Inflammatory macrophage treated with lipopolysaccharide for 4 hours (primary cell): ENCODE results near the gene CX3CR1.

Source experiments
- DNase-seq: peaks from one replicate; pipeline ENCODE4 v3.0.0-alpha.2; 2020

Gene CX3CR1

DNA sequence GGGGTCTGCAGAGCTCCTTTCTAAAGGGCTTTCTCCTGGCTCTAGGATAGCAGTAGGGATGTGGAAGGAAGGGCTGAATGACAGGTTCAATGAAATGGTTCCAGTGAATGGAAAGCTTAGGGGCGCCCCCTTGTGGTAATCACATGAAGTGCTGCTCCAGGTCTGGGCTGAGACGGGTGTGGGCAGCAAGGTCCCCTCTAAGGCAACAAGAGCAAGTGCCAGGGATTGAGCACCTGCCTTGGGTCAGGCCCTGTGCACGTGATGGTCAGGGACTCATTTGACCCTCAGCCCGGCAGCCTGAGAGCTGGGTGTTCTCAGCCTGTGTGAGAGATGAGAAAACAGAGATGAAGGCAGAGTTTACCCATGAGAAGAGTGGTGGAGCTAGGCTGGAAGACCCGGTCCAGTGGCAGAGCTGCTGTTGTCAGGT, 12.1 kb upstream of the CX3CR1 start:
- DNase-seq, result peak; percentile 59

GRCh38 chr3:39290255-39290654, 10.4 kb upstream of the CX3CR1 start:
- DNase-seq, result peak; percentile 58

DNA sequence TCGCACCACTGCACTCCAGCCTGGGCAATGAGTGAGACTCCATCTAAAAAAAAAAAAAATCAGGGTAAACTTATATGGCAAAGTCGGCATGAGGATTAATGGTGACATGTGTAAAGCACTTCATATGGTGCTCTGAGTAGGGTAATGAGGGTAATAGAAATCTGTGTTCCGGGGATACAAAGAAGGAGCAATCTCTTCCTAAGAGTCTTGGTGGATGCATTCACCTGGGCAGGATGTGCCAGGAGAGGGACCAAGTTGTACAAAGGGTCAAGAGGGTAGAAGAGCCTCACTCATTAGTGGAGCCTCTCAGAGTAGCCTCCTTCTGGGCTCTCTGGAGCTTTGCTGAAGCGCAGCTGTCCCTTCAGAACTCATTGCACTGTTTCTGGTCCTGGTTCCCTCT, 9.3 kb upstream of the CX3CR1 start:
- no peak for DNase-seq

DNA sequence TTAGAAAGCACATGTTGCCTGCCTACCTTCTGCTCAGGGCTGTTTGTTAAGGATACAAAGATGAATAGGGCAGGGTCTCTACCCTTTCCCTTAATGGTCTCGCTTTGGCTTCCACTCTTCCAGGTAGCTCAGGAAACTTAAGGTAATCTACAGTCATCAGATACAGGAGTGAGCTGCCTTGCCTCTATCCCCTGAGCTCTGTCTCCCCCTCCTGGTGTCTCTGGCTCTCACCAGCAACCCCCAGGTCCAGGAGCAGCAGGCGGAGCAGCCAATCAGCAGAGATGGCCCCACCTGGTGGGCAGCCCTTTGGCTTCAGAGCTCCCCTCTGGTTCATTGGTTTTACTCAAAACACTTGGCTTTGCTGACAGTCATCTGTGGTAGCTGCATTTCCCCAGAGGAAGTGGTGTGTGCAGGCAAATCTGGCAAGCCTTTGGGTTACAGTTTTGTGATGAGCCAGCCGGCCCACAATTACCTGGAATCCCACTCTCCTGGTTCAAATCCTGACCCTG, 8.5 kb upstream of the CX3CR1 start:
- DNase-seq, result peak; percentile 76

DNA sequence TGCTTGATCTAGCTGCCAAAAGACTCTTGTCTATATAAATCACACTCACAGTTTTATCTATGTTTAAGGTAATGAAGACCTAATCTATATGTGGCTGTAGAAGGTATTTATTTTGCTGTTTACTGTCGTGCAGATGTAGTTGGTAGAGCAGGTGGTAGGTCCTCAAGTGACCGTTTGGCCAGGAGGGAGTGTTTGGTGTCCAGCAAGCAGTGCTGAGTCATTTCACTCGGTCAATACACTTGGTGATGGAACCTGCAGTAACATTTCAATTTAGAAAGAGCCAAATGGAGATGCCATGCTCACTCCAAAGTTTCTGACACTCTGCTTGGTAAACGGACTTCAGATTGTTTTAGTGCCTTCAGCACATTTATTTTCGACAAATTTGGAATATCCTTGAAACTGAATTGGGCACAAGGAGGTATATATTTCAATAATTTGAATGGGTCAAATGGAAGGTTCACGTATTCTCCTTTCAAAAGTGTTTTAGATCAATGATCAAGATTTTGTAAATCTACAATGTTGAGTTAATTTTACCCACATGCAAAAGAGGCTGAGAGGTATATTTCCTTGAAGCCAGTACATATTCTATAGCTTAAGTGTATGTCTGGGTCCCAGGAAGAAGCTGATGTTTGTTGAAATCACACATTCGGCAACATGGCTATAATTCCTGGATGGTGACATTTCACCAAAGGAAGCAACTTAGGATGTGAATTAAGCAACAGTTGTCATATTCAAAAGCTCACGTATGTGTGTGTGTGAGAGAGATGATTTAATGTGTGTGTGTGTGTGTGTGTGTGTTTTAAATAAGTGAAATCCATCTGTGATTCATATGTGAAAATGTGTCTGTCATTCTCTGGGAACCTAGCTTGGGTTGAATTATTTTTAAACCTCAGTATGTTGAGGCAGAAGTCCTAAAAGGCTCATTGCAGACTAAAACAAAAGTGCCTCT, 7.7 kb upstream of the CX3CR1 start:
- peak; percentile 20 for DNase-seq

- no peak for DNase-seq
Observed at GRCh38 chr3:39286771-39287170, 6.9 kb upstream of the CX3CR1 start.

DNA sequence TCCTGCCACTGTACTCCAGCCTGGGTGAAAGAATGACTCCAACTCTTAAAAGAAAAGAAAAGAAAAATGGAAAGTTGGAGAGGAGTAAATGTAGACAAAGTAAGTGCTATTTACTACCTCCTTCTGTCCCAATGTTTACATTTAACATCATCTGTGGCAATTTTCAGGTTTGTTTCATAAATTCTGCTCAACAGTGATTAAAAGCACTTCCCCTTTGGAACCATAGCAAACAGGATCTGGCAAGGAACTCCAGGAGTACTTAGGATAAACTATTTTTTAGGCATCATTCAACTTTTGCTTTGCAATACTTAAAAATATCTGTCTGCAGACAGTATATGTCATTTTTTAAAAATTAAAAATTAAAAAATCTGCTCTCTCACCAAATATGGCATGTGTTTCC, 5.5 kb upstream of the CX3CR1 start:
- peak; percentile 32 for DNase-seq

DNA sequence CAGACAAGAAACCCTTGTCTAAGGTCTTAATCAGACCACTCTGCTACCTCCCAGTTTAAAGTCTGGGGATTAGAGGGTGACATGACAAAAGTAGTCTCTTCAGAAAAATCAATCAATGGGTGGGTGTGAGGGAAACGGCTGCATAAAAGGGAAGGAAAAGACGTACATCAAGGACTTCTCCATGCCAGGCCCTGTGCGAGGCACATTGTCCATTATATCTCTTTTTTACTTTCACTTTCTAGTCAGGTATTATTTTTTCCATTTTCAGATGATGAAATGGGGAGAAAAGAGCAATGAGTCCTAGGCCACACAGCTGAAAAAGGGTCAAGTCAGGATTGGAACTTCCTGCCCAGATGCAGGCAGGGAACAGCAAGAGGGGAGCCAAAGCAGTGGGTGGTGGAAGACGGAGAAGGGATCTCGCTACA, 4.6 kb upstream of the CX3CR1 start:
- peak; percentile 63 for DNase-seq

DNA sequence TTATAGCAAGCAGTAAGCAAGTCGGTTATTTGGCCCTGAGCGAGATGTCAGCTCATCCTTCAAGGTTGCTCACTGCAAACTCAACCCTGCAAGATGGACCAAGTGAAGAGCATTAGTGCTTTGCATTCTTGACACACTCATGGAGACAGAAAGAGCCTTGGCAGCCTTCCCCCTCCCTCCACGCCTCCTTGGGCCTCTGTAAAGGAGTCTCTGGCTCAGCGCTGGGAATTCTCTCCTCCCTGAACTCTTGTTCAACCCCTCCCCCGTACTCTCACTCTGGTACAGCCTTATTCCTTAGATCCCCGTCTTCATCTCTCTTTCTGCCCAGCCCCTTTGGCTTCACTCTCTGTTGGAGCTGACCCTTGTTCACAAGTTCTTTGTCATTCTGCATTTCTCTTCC, 2.2 kb upstream of the CX3CR1 start:
- no peak for DNase-seq

DNA sequence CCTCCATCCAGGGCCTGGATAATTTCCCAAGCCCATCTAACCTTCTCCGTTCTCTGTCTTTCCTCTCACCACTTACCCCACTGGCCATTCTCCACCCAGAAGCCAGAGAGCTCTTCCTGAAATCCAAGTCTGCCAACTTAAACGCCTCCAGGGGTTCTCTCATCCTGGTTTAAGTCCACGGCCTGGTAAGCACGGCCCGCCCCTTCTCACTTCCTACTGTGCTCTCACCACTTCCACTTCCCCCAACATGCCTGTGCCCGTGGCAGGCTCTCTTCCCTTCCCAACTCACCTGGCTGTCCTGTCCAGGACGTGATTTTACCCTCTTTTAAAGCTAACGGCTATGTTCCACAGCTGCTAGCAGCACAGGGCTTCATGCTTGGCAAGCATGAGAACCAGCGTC, 1.7 kb upstream of the CX3CR1 start:
- DNase-seq, result peak; percentile 19

DNA sequence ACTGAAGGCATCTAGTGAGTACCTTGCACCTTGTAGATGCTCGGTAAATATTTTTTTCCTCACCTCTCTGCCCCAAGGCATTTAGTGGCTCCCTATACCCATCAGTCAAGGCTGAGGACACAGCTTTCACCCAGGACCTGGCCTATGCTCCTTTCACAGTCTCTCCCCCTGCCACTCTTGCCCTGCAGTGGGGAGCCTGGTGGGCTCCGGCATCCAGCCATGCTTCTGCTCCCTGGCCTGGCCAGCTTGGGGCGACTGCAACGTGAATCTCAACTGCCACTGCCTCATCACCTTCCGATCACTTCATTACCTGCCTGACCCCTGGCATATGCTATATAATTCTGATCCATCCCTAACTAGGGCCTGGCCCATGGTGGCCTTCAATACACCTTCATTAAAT, 735 bp upstream of the CX3CR1 start:
- DNase-seq, result no peak

- DNase-seq, result no peak
Observed at GRCh38 chr3:39278616-39278935, 1.3 kb downstream of the CX3CR1 start.

DNA sequence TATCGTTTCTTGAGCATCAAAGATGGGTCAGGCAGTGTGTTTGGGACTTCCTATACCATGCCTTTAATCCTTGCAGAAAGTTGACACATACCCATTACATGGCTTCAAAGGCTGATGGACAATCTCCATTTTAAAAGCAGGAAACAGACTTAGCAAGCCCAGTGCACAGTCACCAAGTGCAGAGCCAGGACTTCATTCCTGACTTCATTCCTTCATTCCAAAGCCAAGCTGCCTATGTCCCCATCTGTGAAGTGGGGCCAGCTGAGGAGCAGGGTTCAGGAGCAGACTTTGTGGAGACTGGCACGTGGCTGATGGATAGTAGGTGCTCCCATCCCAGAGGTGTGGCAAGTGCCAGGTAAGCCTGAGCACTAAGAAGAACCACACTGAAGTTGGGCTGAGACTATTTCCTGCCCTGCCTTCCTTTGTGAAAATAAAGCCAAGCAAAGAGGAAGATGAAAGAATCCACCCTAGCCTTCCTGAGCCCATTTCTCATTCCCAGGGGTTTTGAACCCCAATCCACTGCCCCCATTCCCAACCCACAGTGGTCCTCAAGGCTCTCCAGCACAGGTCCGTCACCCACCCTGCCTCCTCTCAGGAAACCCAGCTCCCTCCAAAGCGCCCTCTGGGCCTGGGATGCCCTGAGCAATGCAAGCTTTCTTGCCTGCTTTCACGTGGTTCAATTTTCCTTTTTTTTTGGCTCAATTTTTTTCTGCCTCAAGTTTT, 1.8 kb downstream of the CX3CR1 start:
- no peak for DNase-seq

DNA sequence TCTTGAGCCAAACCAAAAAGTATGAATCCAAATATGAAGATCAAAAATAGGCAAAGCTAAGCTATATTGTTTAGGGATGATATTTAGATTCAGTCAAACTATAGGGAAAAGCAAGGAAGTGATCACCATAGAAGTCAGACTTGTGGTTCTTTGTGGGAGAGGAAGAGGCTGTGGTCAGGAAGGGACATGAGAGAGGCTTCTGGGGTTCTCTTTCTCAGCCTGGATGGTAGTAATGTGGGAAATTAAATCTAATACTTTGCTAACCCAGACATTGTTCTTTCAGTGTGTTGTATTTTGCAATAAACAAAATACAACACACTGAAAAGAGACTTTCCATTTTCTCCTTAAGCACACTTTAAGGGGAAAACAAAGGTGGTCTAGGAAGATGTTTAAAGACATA, 3.1 kb downstream of the CX3CR1 start:
- peak; percentile 42 for DNase-seq

DNA sequence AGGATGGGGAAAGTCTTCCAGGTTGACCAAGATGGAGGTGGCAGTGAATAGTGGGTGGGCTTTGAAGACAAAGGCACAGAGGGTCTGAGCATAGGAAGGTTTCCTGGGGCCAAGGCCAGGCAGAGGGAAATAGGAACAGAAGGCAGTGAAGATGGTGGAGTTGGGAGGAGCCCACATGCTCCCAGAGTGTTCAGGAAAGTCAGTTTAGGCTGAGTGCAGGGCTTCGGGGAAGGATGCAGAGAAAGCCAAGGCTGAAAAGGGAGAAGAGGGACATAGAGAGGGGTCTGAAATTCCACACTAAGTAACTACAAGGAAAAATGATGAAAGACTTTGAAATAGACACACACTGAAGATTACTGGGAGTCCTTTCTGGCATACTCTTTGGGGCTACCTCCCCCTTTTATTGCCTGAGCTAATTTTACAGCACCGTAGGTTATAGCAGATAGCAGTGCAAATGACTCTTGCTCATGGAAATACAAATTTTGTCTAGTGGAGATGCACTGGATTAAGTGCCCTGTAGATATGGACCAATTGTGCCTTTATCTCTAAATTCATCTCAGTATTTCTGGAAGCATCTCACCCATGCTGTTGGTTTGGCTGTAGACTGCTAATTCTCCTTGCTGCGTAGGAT, 3.8 kb downstream of the CX3CR1 start:
- DNase-seq, result no peak

DNA sequence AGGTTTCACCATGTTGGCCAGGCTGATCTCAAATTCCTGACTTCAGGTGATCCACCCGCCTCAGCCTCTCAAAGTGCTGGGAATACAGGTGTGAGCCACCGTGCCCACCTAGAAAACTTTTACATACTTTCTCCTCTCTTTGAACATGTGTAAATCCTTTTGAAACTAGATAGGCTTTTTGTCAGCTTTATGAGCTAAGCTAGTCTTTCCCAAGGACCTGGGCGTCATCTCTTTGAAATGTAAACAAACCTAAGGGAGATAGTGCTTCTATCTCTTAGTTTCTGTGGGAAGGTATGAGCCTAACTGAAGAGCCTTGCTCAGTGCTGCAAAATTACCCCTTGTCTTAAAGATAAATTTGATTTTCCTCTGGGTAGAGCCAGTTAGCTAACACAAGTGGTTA, 4.8 kb downstream of the CX3CR1 start:
- no peak for DNase-seq

GRCh38 chr3:39273119-39273518, 6.7 kb downstream of the CX3CR1 start:
- DNase-seq, result no peak

GRCh38 chr3:39272191-39272590, 7.6 kb downstream of the CX3CR1 start:
- peak; percentile 85 for DNase-seq

GRCh38 chr3:39271363-39271914, 8.4 kb downstream of the CX3CR1 start:
- DNase-seq, result no peak

DNA sequence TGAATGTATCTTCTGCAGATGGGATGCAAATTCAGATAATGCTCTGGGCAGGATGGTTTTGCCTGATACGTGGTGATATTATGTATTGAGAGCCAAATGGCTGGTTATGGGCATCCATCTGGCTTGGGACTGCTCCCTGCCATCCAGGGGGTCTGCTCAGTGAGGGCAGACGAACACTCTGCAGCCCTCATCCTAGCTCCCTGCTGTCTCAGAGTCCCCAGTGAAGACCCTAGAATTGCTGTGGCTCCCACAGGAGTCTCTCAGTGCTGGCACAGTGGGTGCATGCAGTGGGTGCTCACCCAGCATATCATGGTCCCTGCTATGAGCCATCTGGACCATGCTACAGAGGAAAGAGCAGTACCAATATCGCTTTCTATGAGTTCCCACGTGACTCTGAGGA, 10.3 kb downstream of the CX3CR1 start:
- DNase-seq, result no peak

GRCh38 chr3:39268549-39268900, 11.3 kb downstream of the CX3CR1 start:
- no peak for DNase-seq

DNA sequence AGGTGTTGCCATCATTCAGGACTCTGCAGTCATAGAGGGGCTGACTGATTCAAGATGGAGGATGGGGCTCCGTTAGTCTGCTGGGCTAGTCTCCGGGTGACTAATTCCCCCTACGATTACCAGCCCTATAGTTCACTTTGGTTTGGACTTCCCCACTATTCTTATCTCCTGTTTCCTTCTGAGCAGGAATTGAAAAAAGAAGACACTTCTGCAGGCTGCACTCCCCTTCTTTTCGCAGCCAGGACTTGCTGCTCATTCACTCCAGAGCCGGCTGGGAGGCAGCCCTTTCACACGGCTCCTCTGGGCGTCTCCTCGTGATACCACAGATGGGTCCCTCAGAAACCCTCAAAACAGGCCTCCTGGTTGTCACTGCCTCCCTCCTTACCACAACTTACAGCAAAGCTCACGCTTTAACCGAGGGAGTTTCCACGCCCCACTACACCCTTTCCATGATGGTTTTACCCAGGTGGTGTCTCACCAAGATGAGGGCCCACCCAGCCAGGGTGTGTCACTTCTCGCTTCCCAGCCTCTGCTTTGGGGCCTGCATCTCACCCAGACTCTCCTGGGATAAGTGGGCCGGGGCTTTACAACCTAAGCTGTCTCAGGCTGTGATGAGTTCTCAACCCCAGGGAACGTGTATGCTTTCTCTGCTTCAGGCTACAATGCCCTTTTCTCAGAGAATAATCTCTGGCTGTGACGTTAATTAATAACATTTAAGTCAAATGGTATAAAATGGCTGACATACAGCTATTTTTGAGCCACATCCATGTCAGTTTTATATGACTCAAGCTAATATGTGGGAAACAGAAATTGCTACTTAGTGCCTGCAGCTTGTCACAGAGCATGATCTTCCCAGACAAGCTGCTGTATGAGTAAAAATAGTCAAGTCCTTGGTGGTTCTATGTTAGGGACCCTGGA, 11.9 kb downstream of the CX3CR1 start:
- peak; percentile 65 for DNase-seq
